Right cardiac atrium (tissue), 5 donors: Measurements from ENCODE around the gene EFNA4. TPM values are rescaled to one million over a fixed set of nuclear protein-coding genes. Genes with fewer than 3 reads are reported as not detected.
A peak's percentile ranks its signal among the peaks of the same experiment; 100 is the strongest.

Source experiments
- ATAC-seq, 2 donors: fragments of 200-7000 bp; cut with Tn5 transposase; one replicate each; pipeline versions ENCODE4 v1.8.0 to v1.9.1; 2020; ENCODE audit warnings: moderate library complexity in 2 of 2, mild to moderate bottlenecking in 1 of 2
- DNase-seq, 3 donors: peaks; one replicate each; pipeline ENCODE4 v3.0.0-alpha.2; 2020
- H3K27ac ChIP-seq: one replicate; pipeline ENCODE4 v1.5.1; 2013; ENCODE audit warnings: mild to moderate bottlenecking, low read length, control low read depth, moderate library complexity
- H3K27me3 ChIP-seq: one replicate; pipeline ENCODE4 v1.6.1; 2013; ENCODE audit not compliant: control insufficient read depth, insufficient read depth
- H3K4me1 ChIP-seq: one replicate; pipeline ENCODE4 v1.6.1; 2013; ENCODE audit warnings: low read length; ENCODE audit not compliant: control insufficient read depth, insufficient read depth
- H3K4me3 ChIP-seq: one replicate; pipeline ENCODE4 v1.5.1; 2013; ENCODE audit warnings: low read length, control low read depth
- H3K9me3 ChIP-seq: one replicate; pipeline ENCODE4 v1.6.1; 2013; ENCODE audit warnings: low read length; ENCODE audit not compliant: control insufficient read depth
- WGBS: extraction: QIAGEN DNeasy Blood & Tissue Kit; methylation state at CpG from one replicate; pipeline ENCODE4 v1.1.7; 2013; 5-methylcytosine and 5-hydroxymethylcytosine counted together
- intact Hi-C, 4 donors: fragments of 100-400 bp; cut with DNase I; formaldehyde crosslinking; loops; one replicate each; pipeline versions ENCODE4 v1.11.0 to v1.14.0; 2022 to 2023
- polyA plus RNA-seq: library from polyadenylated mRNA; stranded (reverse); fragments of 200-250 nt; gene quantifications from one replicate; pipeline ENCODE4 v1.2.3, GENCODE V29; 2013
- total RNA-seq, 4 donors: library from RNA; stranded (reverse); fragmentation: NEBNext Ultra II Directional; extraction: Animal tissue kit (Norgen Biotek cat#: 25700); gene quantifications; one replicate each; pipeline ENCODE4 v1.2.1, GENCODE V29; 2021
- donor health status: healthy with polysubstance abuse.
- donor health status: DM: no; HTN: yes; CAD: no.
- donor health status: DM: no; HTN: no; CAD: no.
- donor health status: DM: no; HTN: yes; CAD: no; lungs with severe emphysema.
- donor health status: DM: yes; HTN: yes; CAD: no.

Gene EFNA4
- total and polyA plus RNA-seq, 5 donors = 3.0 to 4.2 (median 3.5) TPM

DNA sequence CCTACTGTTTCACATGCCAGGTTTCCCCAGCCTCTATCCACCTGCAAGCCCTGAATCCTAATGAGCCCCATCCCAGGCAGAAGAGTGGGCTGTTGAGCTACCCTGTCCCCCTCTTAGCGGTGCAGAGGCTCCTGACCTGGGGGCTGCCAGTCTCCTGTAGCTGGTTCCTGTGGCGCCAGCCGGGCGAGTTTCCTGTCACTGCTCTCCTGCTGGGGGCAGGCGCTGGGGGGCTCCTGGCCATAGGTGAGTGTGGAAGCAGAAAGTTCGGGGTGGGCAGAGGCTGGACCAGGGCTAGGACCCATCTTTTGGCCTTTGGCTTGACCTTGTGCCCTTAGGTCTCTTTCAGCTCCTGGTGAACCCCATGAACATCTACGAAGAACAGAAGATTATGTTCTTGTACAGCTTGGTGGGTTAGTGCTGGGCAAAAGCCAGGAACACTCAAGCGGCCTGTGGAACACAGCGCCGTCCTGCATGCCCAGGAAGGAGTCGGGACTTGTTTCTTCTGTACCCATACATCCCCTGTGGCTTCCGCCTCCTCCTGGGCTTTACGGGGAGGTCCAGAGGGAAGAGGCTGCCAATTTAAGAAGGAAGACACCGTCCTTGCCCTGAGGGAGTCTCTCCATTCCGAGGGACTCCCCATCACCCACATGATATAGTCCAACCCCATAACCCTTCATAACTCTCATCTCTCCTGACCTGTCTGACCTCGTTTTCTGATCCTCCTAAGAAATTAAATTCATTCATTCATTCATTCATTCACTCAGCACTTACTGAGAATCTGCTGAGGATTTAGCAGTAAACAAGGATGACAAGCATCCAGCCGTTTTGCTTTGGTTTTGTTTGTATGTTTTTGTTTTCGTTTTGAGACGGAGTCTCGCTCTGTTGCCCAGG, 29.0 kb upstream of the EFNA4 start:
- Histone ChIP-seq H3K27ac (no peak overlapping the region), H3K4me3 (no peak overlapping the region), H3K4me1 (peaks cover 4% of the 10 kb centered on the region), H3K27me3 (no peaks in the 10 kb centered on the region), H3K9me3 (no peaks in the 10 kb centered on the region)
- 82% methylated on average over 20 of the region's 20 CpGs for WGBS
- intact Hi-C loops = no loop called here
- DNase-seq = peak in 1 of 3 donors; percentile 14
- ATAC-seq = no peak

DNA sequence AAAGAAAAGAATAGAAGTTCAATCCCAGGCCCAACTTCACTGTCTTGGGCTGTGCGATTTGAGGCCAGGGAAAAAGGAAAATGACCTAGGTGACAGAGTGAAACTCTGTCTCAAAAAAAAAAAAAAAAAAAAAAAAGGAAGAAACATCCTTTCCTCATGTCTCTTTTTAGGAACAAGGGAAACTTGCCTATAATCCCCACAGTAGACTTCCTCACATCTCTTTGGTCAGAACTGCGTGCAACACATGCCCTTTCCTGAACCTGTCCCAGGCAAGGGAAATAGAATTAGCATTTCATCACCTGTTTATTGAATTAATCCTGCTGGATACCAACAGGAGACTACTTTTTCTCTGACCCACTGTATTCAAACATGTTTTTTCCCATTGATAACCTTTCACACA, 27.6 kb upstream of the EFNA4 start:
- 70% methylated on average over 2 of the region's 2 CpGs for WGBS
- intact Hi-C loops = no loop called here
- Histone ChIP-seq H3K27me3 (no peaks in the 10 kb centered on the region), H3K4me1 (peaks cover 4% of the 10 kb centered on the region), H3K27ac (no peak overlapping the region), H3K4me3 (no peak overlapping the region), H3K9me3 (no peaks in the 10 kb centered on the region)
- DNase-seq (no peak), ATAC-seq (no peak)

DNA sequence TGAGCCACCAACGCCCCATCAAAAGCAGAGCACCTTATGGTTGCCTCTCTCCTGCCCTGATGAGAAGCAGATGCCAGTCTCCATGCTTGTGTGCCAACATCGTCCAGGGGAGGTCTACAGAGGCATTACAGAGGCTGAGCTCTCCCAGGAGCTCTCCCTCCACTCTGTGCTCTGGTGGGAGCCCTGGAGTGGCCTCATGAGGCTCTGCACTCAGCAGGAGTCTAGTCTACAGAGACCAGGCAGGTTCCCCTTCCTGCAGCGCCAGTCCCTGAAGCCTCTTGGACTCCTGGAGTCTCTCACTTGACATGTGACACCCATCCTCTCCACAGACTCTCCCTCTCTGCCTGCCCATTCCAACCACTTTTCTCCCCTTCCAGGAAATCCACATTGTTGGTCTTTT, 26.5 kb upstream of the EFNA4 start:
- Histone ChIP-seq H3K4me3 (no peak overlapping the region), H3K27me3 (no peaks in the 10 kb centered on the region), H3K9me3 (no peaks in the 10 kb centered on the region), H3K4me1 (peaks cover 4% of the 10 kb centered on the region), H3K27ac (no peak overlapping the region)
- 86% methylated on average over 3 of the region's 3 CpGs for WGBS
- ATAC-seq (no peak), DNase-seq (peak in 1 of 3 donors; percentile 10)
- intact Hi-C loops = no loop called here

DNA sequence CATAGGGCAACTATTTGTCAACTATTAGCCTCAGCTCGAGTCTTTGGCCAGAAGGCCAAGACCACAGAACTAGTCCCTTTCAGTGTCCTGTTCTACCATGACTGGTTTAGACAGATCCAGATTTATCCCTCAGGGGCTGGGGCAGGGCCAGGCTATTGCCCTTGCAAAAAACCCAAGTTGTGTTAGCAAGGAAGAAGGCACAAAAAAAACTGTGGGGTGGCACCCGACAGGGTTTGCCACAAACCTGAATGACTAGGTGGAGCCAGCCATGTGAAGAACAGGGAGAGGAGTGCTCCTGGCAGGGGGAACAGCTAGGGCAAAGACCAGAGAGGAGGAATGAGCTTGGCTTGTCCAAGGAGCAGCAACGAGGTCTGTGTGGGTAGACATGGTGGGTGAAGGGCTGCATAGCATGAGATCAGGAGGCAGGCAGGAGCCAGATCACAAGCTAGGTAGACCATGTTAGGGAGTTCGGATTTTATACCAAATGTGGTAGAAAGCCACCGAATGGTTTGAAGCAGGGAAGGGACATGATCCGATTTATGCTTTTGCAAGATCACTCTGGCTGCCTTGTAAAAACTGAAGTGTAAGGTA, 25.6 kb upstream of the EFNA4 start:
- H3K27me3 ChIP-seq = no peaks in the 10 kb centered on the region
- peaks cover 4% of the 10 kb centered on the region for H3K4me1 ChIP-seq
- H3K9me3 ChIP-seq = no peaks in the 10 kb centered on the region
- intact Hi-C loops = no loop called here
- DNase-seq (no peak), ATAC-seq (no peak)
- WGBS = 87% methylated on average over 6 of the region's 6 CpGs
- H3K4me3 ChIP-seq = no peak overlapping the region
- no peak overlapping the region for H3K27ac ChIP-seq

DNA sequence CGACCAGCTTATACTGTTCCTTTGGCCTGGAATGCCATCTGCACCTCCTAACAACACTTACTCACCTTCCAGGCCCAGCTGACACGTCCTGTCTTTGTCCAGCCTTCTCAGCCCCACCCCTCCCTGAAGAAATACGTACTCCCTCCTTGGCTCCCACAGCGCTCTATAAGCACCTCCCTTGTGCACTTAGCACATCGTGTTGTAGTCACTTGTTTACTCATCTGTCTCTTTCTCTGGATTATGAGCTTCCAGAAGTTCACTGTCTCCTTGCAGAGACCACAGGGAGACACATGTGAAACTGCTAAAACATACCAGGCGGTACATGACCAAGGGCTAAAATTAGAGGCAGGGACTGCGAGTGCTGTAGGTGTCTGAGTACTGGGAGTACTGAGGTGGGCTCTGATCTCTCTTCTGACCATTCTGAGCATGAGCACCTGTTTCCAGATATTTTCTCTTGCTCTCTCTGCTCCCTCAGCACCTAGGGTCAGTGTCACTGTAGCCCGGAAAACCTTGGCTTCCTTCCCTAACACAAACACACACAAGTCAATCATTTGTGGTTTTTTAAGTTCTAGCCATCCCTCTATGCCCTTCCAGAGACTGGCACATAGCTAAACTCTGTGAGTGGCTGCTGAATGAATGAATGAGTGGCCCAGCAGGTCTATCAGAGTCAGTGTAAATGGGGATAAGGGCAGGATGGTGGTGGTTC, 24.8 kb upstream of the EFNA4 start:
- WGBS = 47% methylated on average over 8 of the region's 8 CpGs
- Histone ChIP-seq H3K27ac (no peak overlapping the region), H3K9me3 (no peaks in the 10 kb centered on the region), H3K27me3 (no peaks in the 10 kb centered on the region), H3K4me3 (no peak overlapping the region), H3K4me1 (peaks cover 4% of the 10 kb centered on the region)
- intact Hi-C loops = no loop called here
- DNase-seq (no peak), ATAC-seq (no peak)

DNA sequence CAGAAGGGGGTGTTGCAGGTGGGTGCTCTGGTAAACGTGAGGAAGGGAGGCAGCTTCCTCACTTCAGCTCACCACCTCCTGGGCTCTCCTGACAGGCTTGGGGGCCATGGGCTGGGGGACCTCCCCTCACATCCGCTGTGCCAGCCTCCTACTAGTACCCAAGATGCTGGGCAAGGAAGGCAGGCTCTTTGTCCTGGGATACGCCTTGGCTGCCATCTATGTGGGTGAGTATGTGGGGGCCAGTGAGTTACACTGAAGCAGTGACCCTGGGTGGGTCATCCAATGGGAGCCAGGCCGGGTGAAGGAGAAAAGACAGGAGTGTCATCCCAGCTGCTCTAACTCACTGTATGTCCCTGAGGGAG, 24.3 kb upstream of the EFNA4 start:
- H3K27ac ChIP-seq = no peak overlapping the region
- ATAC-seq = no peak
- no peaks in the 10 kb centered on the region for H3K9me3 ChIP-seq
- 73% methylated on average over 4 of the region's 4 CpGs for WGBS
- H3K4me1 ChIP-seq = peaks cover 4% of the 10 kb centered on the region
- intact Hi-C loops = no loop called here
- no peaks in the 10 kb centered on the region for H3K27me3 ChIP-seq
- DNase-seq = peak in 1 of 3 donors; percentile 20
- no peak overlapping the region for H3K4me3 ChIP-seq

DNA sequence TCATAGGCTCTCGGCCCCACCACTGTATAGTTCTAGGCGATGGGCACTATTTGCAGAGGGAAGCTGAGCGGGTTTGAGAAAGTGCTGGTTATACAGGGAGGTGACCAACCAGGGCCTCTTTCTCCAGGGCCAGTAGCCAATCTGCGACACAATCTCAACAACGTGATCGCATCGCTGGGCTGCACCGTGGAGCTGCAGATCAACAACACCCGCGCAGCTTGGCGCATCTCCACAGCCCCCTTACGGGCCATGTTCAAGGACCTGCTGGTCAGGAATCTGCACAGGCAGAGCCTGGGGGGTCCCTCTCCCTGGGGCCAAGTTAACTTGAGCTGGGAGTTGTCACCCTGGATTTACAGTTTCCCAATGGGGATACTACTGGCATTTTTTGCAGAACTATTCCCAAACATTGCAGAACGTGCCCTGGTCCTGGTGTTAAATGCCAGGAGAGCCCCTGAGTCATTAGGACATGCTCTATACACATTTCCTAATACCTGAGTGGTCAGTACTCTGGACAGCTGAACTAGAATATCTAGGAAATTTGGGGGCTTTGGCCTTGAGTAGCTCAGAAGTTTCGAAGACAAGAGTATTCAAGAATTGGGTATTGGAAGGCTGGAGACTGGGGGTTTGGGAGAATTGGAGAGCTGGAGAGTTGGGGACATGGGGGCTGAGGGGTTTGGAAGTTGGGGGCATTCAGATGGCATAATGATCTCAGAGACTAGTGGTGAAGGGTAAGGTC, 23.0 kb upstream of the EFNA4 start:
- ATAC-seq = no peak
- DNase-seq = peak in 1 of 3 donors; percentile 26
- Histone ChIP-seq H3K9me3 (no peaks in the 10 kb centered on the region), H3K4me3 (no peak overlapping the region), H3K27ac (no peak overlapping the region), H3K27me3 (no peaks in the 10 kb centered on the region), H3K4me1 (peaks cover 7% of the 10 kb centered on the region)
- WGBS = 89% methylated on average over 14 of the region's 14 CpGs
- intact Hi-C loops = no loop called here

DNA sequence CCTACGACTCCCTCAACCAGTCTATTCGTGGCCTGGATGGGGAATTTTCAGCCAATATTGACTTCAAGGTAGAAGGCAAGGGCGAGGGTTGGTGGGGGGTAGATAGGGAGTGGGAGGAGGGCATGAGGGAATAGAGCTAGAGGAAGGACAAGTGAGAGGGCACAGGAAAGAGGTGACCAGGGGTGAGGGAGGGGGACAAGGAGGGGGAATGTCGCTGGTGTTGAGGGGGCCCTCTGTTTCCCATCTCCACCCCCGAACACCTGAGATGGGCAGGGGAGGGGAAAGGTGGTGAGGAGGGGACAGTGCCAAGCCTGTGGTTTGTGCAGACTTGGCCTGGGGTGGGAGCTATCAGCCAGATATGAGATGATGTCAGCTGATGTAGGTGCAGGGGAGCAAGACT, 20.8 kb upstream of the EFNA4 start:
- intact Hi-C loops = no loop called here
- no peaks in the 10 kb centered on the region for H3K27me3 ChIP-seq
- no peak overlapping the region for H3K27ac ChIP-seq
- WGBS = 77% methylated on average over 5 of the region's 5 CpGs
- peaks cover 7% of the 10 kb centered on the region for H3K4me1 ChIP-seq
- H3K4me3 ChIP-seq = no peak overlapping the region
- ATAC-seq (no peak), DNase-seq (no peak)
- H3K9me3 ChIP-seq = no peaks in the 10 kb centered on the region

DNA sequence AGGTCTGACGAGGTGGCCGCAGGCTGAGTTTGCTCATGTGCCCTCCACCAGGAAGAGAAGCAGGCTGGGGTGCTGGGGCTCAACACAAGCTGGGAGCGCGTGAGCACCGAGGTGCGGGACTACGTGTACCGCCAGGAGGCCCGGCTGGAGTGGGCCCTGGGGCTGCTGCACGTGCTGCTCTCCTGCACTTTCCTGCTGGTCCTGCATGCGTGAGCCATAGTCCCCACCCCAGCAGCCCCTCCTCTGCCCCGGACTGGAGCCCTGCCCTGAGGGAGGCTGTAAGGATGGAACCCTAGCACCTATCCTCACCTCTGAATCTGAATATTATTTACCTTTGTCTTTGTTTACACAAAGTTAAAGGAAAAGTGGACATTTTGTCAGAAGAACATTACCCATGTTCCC, 20.2 kb upstream of the EFNA4 start:
- peaks cover 7% of the 10 kb centered on the region for H3K4me1 ChIP-seq
- ATAC-seq (no peak), DNase-seq (peak in 1 of 3 donors; percentile 62)
- H3K27ac ChIP-seq = no peak overlapping the region
- no peaks in the 10 kb centered on the region for H3K9me3 ChIP-seq
- no peak overlapping the region for H3K4me3 ChIP-seq
- 80% methylated on average over 12 of the region's 12 CpGs for WGBS
- no peaks in the 10 kb centered on the region for H3K27me3 ChIP-seq
- intact Hi-C loops = no loop called here

DNA sequence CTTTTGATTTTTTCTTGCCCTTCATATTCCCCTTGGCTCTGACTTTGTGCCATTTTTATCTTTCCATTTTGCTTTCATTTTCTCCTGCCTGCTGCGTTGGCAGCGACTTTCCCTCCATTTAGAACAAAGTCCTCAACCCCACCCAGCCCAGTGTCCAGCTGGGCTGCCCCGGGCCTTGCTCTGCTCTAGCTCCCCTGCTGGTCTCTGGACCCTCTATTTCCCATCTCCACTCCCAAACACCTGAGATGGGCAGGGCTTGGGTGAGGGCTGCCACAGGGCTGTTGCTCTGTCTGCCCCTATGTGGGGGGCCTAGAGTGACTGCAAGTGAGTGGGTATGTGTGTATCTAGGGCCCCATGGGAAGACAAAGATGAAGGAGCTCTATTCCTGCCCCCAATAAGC, 19.7 kb upstream of the EFNA4 start:
- H3K27ac ChIP-seq = no peak overlapping the region
- DNase-seq = peak in 1 of 3 donors; percentile 20
- no peak for ATAC-seq
- H3K4me3 ChIP-seq = no peak overlapping the region
- H3K27me3 ChIP-seq = no peaks in the 10 kb centered on the region
- H3K9me3 ChIP-seq = no peaks in the 10 kb centered on the region
- H3K4me1 ChIP-seq = peaks cover 7% of the 10 kb centered on the region
- intact Hi-C loops = no loop called here
- 69% methylated on average over 3 of the region's 3 CpGs for WGBS

DNA sequence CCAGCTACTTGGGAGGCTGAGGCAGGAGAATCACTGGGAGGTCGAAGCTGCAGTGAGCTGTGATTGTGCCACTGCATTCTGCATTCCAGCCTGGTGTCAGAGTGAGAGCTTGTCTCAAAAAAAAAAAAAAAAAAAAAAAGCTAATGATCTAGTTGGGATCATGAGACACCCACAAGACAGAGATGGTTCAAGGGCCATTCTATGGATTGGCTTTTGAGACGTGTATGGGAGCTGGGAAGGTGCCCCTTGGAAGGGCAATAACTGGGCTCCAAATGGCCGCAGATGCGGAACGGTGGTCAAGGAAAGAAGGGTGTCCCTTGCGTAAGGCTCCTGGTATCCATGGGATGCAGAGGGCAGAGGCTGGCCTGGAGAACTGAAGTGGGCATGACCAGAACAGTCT, 19.2 kb upstream of the EFNA4 start:
- WGBS = 89% methylated on average over 6 of the region's 6 CpGs
- no peak for DNase-seq
- no peak overlapping the region for H3K27ac ChIP-seq
- H3K4me3 ChIP-seq = no peak overlapping the region
- no peaks in the 10 kb centered on the region for H3K27me3 ChIP-seq
- intact Hi-C loops = no loop called here
- H3K9me3 ChIP-seq = no peaks in the 10 kb centered on the region
- peaks cover 3% of the 10 kb centered on the region for H3K4me1 ChIP-seq
- ATAC-seq = no peak
